LNCAP (cell line): ENCODE measurements around the gene OAF.

ENCODE experiments used
- CTCF ChIP-seq: fragments of 450-650 bp; IDR thresholded peaks from 2 replicates; pipeline ENCODE4 v1.5.1; 2017; ENCODE audit warnings: mild to moderate bottlenecking

Gene OAF

GRCh38 chr11:120210626-120211521 lies at the start of gene OAF:
Gene OAF, plus strand, starts transcription at chr11:120211032. Its CDS starts 248 bp downstream, at chr11:120211280.
- TF ChIP-seq CTCF, result peak; percentile 44

GRCh38 chr11:120167659-120168058 lies 43.2 kb upstream of the OAF start:
- no peak for TF ChIP-seq CTCF

- no peak for TF ChIP-seq CTCF
Measured at GRCh38 chr11:120168108-120168959, 42.5 kb upstream of the OAF start.

- peak; percentile 93 for TF ChIP-seq CTCF
Measured at GRCh38 chr11:120168960-120169681, 41.7 kb upstream of the OAF start.

- TF ChIP-seq CTCF, result no peak
Measured at GRCh38 chr11:120169981-120170698, 40.7 kb upstream of the OAF start.

- TF ChIP-seq CTCF, result no peak
Measured at GRCh38 chr11:120170741-120171261, 40.0 kb upstream of the OAF start.
